Activated naive CD4-positive, alpha-beta T cell treated with anti-CD3 and anti-CD28 coated beads for 36 hours (primary cell): ENCODE data around the gene TMC8. TPM values are rescaled to one million over a fixed set of nuclear protein-coding genes. Genes with fewer than 3 reads are reported as not detected.
"Not testable (repeated sequence)": the region's sequence is repeated elsewhere in the genome, so short reads cannot be mapped to it uniquely, and the experiment has no call there.

Experiments
- CTCF ChIA-PET: fragments of 350-600 bp; sonication (Branson Sonifier 250); formaldehyde crosslinking; loops from one replicate; lab custom pipeline; 2021; ENCODE audit warnings: antibody characterized with exemption; lab: Charles Lee
- DNase-seq: peaks from one replicate; pipeline ENCODE4 v3.0.0-alpha.2; 2020
- H3K27ac Mint-ChIP-seq: one replicate; pipeline ENCODE4 v1.8.0; 2021; ENCODE audit warnings: mild to moderate bottlenecking, mixed read lengths
- H3K27me3 Mint-ChIP-seq: one replicate; pipeline ENCODE4 v1.8.0; 2021; ENCODE audit warnings: low read depth, mixed read lengths
- H3K36me3 Mint-ChIP-seq: one replicate; pipeline ENCODE4 v1.8.0; 2021; ENCODE audit warnings: low read depth, mixed read lengths
- H3K4me1 Mint-ChIP-seq: one replicate; pipeline ENCODE4 v1.8.0; 2021; ENCODE audit warnings: low read depth, mixed read lengths
- H3K4me3 Mint-ChIP-seq: one replicate; pipeline ENCODE4 v1.8.0; 2021; ENCODE audit warnings: mild to moderate bottlenecking, moderate library complexity, mixed read lengths
- H3K9me3 Mint-ChIP-seq: one replicate; pipeline ENCODE4 v1.8.0; 2021; ENCODE audit warnings: mixed read lengths
- intact Hi-C: fragments of 100-400 bp; cut with micrococcal nuclease; formaldehyde crosslinking; loops from one replicate; pipeline ENCODE4 v1.15.1; 2023
- total RNA-seq, 2 experiments: library from RNA; stranded (reverse); gene quantifications; one replicate each; pipeline ENCODE4 v1.2.3, GENCODE V29; 2021

Gene TMC8
- total RNA-seq, 2 experiments from 2014 or later = 105 to 110 TPM

- Mint-ChIP-seq H3K27me3 (no peaks in the 10 kb centered on the region), H3K27ac (no peak overlapping the region), H3K4me3 (no peak overlapping the region), H3K36me3 (peaks cover 14% of the 10 kb centered on the region), H3K4me1 (peaks cover 42% of the 10 kb centered on the region), H3K9me3 (no peaks in the 10 kb centered on the region)
- no peak for DNase-seq
- CTCF ChIA-PET = interaction anchor here (0.8 to 10.2 kb wide), 5 partner anchors 11 to 66 kb away, joined by 3 to 100 read pairs (median 4); no protein-coding TSS in a partner anchor
- intact Hi-C loops = loop anchor here (5.0 kb wide), 1 partner anchor 89 kb away; no protein-coding TSS in a partner anchor
Measured at GRCh38 chr17:78111016-78111726, 19.4 kb upstream of the TMC8 start.

GRCh38 chr17:78111727-78112517 is 18.6 kb upstream of the TMC8 start:
- Mint-ChIP-seq H3K27ac (peak overlapping the region; percentile 88), H3K4me3 (no peak overlapping the region), H3K36me3 (peaks cover 13% of the 10 kb centered on the region)

GRCh38 chr17:78112518-78113471 is 17.8 kb upstream of the TMC8 start:
- peak; percentile 84 for DNase-seq
- Mint-ChIP-seq H3K4me1 (peaks cover 37% of the 10 kb centered on the region), H3K9me3 (no peaks in the 10 kb centered on the region), H3K27ac (peak overlapping the region; percentile 88), H3K27me3 (no peaks in the 10 kb centered on the region), H3K36me3 (peaks cover 12% of the 10 kb centered on the region), H3K4me3 (no peak overlapping the region)
- intact Hi-C loops = loop anchor here (1.0 to 5.0 kb wide), 4 partner anchors 22 to 138 kb away; no protein-coding TSS in a partner anchor
- CTCF ChIA-PET = interaction anchor here (0.6 to 10.2 kb wide), 10 partner anchors 9 to 339 kb away, joined by 3 to 100 read pairs (median 4); no protein-coding TSS in a partner anchor

More at GRCh38 chr17:78111727-78112517, 18.6 kb upstream of the TMC8 start:
- intact Hi-C loops = loop anchor here (1.0 to 5.0 kb wide), 4 partner anchors 22 to 139 kb away; no protein-coding TSS in a partner anchor
- CTCF ChIA-PET = interaction anchor here (0.6 to 10.2 kb wide), 10 partner anchors 10 to 338 kb away, joined by 3 to 100 read pairs (median 4); no protein-coding TSS in a partner anchor
- no peaks in the 10 kb centered on the region for H3K9me3 Mint-ChIP-seq
- peaks cover 41% of the 10 kb centered on the region for H3K4me1 Mint-ChIP-seq
- no peaks in the 10 kb centered on the region for H3K27me3 Mint-ChIP-seq
- no peak for DNase-seq

DNA sequence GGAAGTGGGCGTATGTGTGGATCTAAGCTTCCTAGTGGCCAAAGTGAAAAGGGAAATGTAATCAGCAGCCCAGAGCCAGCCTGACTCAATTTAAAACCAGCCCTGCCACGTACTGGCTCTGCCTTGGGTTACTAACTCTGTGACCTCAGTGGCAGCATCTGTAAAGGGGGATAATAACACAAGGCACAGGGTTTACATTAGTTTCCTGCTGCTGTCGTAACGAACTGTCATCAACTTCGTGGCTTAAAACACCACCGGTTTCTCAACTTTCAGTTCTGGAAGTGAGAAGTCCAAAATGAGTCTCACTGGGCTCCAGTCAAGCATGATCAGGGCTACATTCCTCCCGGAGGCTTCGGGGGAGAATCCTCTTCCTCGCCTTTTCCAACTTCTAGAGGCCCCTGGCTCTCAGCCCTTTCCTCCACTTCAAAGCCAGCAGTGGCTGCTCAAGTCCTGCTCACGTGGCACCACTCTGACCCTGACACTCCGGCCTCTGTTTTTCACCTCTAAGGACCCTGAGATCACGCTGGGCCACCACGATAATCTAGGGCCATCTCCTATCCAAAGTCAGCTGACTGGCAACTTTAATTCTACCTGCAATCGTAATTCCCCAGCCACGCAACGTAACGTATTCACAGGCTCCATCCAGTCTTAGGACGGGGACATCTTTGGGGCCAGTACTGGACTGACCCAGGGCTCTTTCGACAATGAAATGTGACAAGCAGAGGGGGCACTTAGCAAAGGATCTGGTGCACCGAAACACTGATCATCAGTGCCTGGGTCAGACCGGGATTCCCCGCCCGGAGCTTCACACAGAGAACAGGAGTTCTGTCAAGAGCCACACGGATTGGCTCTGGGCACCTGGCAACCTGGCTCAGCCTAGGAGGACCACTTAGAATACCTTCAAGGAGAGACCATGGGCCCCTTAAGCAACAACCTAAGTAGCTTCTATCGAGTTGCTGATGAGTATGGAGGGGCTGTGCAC is 16.5 kb upstream of the TMC8 start:
- H3K4me1 Mint-ChIP-seq = peaks cover 33% of the 10 kb centered on the region
- intact Hi-C loops = loop anchor here (2.0 to 5.0 kb wide), 2 partner anchors 92 to 137 kb away; no protein-coding TSS in a partner anchor
- H3K4me3 Mint-ChIP-seq = no peak overlapping the region
- peaks cover 13% of the 10 kb centered on the region for H3K36me3 Mint-ChIP-seq
- no peaks in the 10 kb centered on the region for H3K27me3 Mint-ChIP-seq
- H3K9me3 Mint-ChIP-seq = no peaks in the 10 kb centered on the region
- H3K27ac Mint-ChIP-seq = peak overlapping the region; percentile 69
- DNase-seq = peak; percentile 71
- CTCF ChIA-PET = interaction anchor here (0.6 to 10.2 kb wide), 11 partner anchors 8 to 137 kb away, joined by 3 to 100 read pairs (median 8); partner anchors contain the start of gene C17orf99

DNA sequence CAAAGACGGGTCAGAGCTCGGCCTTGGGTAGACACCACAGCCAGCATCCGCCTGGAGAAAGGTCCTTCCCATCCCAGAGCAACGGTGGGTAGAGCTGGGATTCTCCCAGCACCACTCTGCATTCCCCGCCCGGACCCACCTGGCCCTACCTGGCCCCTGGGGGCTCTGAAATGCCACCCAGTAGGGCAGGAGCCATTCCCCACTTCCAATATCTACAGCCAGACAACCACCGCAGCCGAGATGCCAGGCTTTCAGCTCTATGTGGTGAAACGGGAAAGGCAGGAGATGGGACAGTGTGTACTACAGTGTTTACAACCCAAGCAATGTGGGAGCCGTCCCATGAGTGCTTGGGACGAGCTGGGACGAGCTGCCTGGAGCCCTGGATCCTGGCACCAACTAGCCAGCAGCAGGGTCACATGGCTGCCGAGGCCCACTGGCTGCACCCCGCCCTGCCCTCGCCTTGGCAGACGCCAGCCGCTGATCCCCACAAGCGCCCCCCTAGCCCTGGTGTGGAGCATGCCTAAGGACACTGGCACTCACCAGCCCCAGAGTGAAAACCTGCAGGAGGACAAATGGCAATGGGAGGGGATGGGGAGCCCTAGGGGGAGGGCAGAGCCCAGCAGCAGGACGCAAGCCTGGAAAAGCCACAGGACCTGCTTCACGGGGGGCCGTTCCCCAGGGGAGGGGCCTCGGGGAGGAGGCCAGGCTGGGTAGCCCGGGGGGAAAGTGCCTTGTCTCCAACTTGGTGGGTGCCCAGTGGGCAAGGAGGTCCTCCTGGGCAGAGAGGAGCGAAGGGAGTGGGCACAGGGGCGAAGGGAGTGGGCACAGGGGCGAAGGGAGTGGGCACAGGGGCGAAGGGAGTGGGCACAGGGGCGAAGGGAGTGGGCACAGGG is 15.5 kb upstream of the TMC8 start:
- Mint-ChIP-seq H3K9me3 (no peaks in the 10 kb centered on the region), H3K27me3 (no peaks in the 10 kb centered on the region), H3K4me3 (no peak overlapping the region), H3K36me3 (peaks cover 16% of the 10 kb centered on the region), H3K27ac (no peak overlapping the region), H3K4me1 (peaks cover 33% of the 10 kb centered on the region)
- intact Hi-C loops = loop anchor here (5.0 kb wide), 1 partner anchor 93 kb away; no protein-coding TSS in a partner anchor
- CTCF ChIA-PET = interaction anchor here (0.9 to 10.2 kb wide), 4 partner anchors 12 to 62 kb away, joined by 3 to 100 read pairs (median 10); partner anchors contain the start of gene C17orf99
- DNase-seq = no peak

- intact Hi-C loops, H3K4me3 Mint-ChIP-seq, H3K27me3 Mint-ChIP-seq, H3K9me3 Mint-ChIP-seq, H3K27ac Mint-ChIP-seq: not testable (repeated sequence)
- CTCF ChIA-PET = interaction anchor here (0.6 to 10.2 kb wide), 4 partner anchors 11 to 91 kb away, joined by 3 to 100 read pairs (median 8); no protein-coding TSS in a partner anchor
- H3K36me3 Mint-ChIP-seq = peaks cover 20% of the 10 kb centered on the region
- H3K4me1 Mint-ChIP-seq = peaks cover 37% of the 10 kb centered on the region
- DNase-seq = peak; percentile 9
Measured at GRCh38 chr17:78115803-78116202, 14.8 kb upstream of the TMC8 start.

DNA sequence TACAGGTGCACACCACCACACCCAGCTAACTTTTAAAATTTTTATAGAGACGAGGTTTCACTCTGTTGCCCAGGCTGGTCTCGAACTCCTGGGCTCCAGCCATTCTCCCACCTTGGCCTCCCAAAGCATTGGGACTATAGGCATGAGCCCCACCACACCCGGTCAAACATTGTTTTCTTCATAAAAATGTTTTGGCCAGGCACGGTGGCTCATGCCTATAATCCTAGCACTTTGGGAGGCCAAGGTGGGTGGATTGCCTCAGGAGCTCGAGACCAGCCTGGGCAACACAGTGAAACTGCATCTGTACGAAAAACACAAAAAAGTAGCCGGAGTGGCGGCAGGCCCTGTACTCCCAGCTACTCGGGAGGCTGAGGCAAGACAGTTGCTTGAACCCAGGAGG is 14.2 kb upstream of the TMC8 start:
- peaks cover 44% of the 10 kb centered on the region for H3K4me1 Mint-ChIP-seq

DNA sequence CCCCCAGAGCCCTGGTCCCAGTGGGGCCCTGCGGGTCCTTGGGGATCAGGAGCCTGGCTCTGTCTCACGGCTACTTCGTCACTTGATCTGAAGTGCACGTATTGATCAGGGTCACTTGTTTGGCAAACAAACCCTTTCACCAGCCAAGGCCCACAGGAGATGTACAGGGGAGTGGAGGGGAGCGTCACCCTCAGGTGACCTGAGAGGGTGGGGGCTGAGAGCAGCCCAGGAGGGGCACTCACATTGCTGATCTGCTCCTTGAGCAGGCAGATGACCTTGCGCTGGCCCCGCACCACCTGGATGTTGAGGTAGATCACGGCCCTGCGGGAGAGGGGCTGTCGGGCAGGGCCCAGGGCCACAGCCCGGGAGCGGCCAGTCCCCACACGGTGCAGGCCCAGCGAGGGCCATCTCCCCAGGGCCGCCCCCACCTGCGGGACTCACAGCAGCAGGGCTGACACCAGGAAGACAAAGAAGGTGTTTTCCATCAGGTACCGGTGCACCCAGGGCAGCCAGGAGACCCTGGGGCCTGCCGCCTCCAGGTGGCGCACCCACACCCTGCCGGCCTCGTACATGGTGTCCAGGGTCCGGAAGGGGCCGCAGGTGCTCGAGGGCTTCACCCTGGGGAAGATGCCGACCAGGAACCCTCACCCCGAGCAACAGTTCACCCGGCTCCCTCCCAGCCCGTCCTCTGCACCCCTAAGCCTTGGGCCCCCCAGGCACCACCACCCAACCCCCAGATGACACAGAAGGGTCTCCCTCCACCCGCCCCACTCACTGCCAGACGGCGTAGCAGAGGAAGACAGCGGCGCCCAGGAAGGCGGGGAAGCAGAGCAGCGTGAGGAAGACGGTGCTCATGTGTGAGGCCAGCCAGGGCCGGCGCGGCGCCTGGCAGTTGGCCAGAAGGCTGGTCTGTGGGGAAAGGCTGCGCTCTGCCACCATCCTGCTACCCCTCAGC is 13.3 kb upstream of the TMC8 start:
- CTCF ChIA-PET = interaction anchor here (3.2 to 10.2 kb wide), 2 partner anchors 10 to 19 kb away, joined by 11 to 100 read pairs; no protein-coding TSS in a partner anchor
- Mint-ChIP-seq H3K36me3 (peaks cover 27% of the 10 kb centered on the region), H3K4me3 (no peak overlapping the region), H3K9me3 (no peaks in the 10 kb centered on the region), H3K4me1 (peaks cover 52% of the 10 kb centered on the region), H3K27me3 (no peaks in the 10 kb centered on the region), H3K27ac (no peak overlapping the region)
- peak; percentile 48 for DNase-seq
- intact Hi-C loops = loop anchor here (1.0 kb wide), 1 partner anchor 17 kb away; no protein-coding TSS in a partner anchor

More for the DNA sequence above, 14.2 kb upstream of the TMC8 start:
- no peak overlapping the region for H3K27ac Mint-ChIP-seq
- intact Hi-C loops = no loop called here
- H3K9me3 Mint-ChIP-seq = no peaks in the 10 kb centered on the region
- H3K4me3 Mint-ChIP-seq = no peak overlapping the region
- CTCF ChIA-PET = interaction anchor here (0.6 to 10.2 kb wide), 3 partner anchors 11 to 92 kb away, joined by 5 to 100 read pairs (median 11); no protein-coding TSS in a partner anchor
- H3K27me3 Mint-ChIP-seq = no peaks in the 10 kb centered on the region
- DNase-seq = no peak
- peaks cover 19% of the 10 kb centered on the region for H3K36me3 Mint-ChIP-seq

DNA sequence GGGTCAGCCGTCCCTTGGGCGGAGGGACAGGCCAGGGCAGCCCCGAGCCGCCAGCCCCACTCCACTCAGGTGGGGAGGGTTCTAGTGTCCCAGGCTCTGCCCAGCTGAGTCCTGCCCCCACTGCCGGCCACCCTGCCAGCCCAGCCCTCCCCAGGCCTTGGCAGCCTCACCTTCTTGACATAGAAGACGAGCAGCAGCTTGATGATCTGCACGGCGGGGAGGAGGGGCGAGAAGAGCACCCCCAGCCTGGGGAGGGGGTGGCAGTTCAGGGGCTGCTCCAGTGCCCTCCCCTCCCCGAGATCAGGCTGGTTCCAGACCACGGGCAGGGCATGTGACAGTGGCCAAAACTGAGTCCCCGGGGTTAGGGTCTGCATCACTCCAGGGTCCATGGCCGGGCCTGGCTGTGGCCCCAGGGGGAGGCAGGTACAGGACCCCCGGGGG is 11.8 kb upstream of the TMC8 start:
- Mint-ChIP-seq H3K4me1 (peaks cover 54% of the 10 kb centered on the region), H3K36me3 (peaks cover 39% of the 10 kb centered on the region), H3K27me3 (no peaks in the 10 kb centered on the region), H3K9me3 (no peaks in the 10 kb centered on the region), H3K27ac (no peak overlapping the region), H3K4me3 (no peak overlapping the region)
- no peak for DNase-seq
- intact Hi-C loops = no loop called here
- CTCF ChIA-PET = interaction anchor here (1.1 to 2.3 kb wide), 4 partner anchors 9 to 57 kb away, joined by 3 to 10 read pairs (median 4); partner anchors contain the start of gene TMC6
